ENCODE results near the gene SPATS2L. TPM values are rescaled to one million over a fixed set of nuclear protein-coding genes. Genes with fewer than 3 reads are reported as not detected.
A peak's percentile ranks its signal among the peaks of the same experiment; 100 is the strongest.

The SPATS2L gene
- total and polyA plus RNA-seq, 2 of the 13 experiments (the other 11 are each of a cell fraction or from before 2014, with no cell fraction given), result 154 to 212 TPM

DNA sequence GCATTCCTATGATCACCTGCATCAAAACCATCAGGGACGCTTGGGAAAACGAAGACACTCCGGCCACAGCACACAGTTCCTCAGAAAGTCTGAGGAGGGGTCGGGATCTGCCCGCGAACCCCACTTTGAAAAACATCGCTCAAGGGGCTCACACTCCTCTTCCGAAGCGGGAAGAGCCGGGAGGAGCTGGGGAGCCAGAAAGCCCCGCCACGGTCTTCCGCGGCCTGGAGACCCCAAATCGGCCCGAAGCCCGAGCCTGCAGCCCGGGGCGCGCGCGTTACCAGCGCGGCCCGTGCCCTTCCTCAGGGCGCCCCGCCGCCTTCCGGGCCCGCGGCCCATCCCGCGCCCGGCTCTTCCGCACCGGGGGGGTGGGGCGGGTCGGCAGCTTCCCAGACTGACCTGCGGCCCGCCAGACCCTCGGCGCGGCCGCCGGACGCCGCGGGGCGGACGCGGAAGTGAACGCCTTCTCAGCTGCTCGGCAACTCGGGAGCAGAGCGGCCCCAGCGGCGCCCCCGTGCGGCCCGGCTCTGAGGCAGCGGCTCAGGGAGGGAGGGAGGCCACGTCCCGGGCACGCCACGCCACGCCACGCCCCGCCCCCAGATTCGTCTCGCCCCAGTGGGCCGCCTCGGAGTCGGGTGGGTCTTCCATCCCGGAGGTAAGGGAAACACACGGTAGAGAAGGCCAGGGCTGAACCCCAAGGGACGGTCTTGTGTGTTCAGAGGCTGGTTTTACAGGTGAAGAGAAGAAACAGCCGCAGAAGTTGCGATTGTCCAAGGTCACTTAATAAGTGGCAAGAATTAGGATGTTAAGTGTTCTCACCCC lies 203.3 kb downstream of the SPATS2L start, which contains the start of gene KCTD18 (continued):
- TF ChIP-seq TOPORS (CRISPR knock-in tag; IDR thresholded peaks at IDR 0.05) (peak; percentile 78; the same call in 1 of the 2 replicates), TRIM24 (CRISPR knock-in tag; IDR thresholded peaks at IDR 0.05) (0 out of 2 replicates have a peak, but pooled peaks have one; percentile 67), ATF7-NPFF (CRISPR knock-in tag; IDR thresholded peaks at IDR 0.05; ENCODE audit: low read depth) (peak; percentile 70), RFX5 (IDR thresholded peaks at IDR 0.05; ENCODE audit: low read depth, low read length) (no peak), ZNF253 (CRISPR knock-in tag; IDR thresholded peaks at IDR 0.05; ENCODE audit: borderline replicate concordance) (0 out of 2 replicates have a peak, but pooled peaks have one; percentile 40), CENPT (CRISPR knock-in tag; IDR thresholded peaks at IDR 0.05; ENCODE audit: low read depth) (peak; percentile 93), ZNF839 (CRISPR knock-in tag; IDR thresholded peaks at IDR 0.05; ENCODE audit: borderline replicate concordance) (0 out of 2 replicates have a peak, but pooled peaks have one; percentile 73), MIER3 (CRISPR knock-in tag; IDR thresholded peaks at IDR 0.05; ENCODE audit: borderline replicate concordance) (peak; percentile 85; the same call in 1 of the 2 replicates), PAF1 (CRISPR knock-in tag; IDR thresholded peaks at IDR 0.05) (no peak), AHR (CRISPR knock-in tag; IDR thresholded peaks at IDR 0.05) (no peak), PHF8 (CRISPR knock-in tag; IDR thresholded peaks at IDR 0.05) (peak; percentile 86), HNRNPH1 (optimal IDR thresholded peaks at IDR 0.05; ENCODE audit: low read depth, low read length) (peak; percentile 31)
- TF ChIP-seq, protein P1, sequence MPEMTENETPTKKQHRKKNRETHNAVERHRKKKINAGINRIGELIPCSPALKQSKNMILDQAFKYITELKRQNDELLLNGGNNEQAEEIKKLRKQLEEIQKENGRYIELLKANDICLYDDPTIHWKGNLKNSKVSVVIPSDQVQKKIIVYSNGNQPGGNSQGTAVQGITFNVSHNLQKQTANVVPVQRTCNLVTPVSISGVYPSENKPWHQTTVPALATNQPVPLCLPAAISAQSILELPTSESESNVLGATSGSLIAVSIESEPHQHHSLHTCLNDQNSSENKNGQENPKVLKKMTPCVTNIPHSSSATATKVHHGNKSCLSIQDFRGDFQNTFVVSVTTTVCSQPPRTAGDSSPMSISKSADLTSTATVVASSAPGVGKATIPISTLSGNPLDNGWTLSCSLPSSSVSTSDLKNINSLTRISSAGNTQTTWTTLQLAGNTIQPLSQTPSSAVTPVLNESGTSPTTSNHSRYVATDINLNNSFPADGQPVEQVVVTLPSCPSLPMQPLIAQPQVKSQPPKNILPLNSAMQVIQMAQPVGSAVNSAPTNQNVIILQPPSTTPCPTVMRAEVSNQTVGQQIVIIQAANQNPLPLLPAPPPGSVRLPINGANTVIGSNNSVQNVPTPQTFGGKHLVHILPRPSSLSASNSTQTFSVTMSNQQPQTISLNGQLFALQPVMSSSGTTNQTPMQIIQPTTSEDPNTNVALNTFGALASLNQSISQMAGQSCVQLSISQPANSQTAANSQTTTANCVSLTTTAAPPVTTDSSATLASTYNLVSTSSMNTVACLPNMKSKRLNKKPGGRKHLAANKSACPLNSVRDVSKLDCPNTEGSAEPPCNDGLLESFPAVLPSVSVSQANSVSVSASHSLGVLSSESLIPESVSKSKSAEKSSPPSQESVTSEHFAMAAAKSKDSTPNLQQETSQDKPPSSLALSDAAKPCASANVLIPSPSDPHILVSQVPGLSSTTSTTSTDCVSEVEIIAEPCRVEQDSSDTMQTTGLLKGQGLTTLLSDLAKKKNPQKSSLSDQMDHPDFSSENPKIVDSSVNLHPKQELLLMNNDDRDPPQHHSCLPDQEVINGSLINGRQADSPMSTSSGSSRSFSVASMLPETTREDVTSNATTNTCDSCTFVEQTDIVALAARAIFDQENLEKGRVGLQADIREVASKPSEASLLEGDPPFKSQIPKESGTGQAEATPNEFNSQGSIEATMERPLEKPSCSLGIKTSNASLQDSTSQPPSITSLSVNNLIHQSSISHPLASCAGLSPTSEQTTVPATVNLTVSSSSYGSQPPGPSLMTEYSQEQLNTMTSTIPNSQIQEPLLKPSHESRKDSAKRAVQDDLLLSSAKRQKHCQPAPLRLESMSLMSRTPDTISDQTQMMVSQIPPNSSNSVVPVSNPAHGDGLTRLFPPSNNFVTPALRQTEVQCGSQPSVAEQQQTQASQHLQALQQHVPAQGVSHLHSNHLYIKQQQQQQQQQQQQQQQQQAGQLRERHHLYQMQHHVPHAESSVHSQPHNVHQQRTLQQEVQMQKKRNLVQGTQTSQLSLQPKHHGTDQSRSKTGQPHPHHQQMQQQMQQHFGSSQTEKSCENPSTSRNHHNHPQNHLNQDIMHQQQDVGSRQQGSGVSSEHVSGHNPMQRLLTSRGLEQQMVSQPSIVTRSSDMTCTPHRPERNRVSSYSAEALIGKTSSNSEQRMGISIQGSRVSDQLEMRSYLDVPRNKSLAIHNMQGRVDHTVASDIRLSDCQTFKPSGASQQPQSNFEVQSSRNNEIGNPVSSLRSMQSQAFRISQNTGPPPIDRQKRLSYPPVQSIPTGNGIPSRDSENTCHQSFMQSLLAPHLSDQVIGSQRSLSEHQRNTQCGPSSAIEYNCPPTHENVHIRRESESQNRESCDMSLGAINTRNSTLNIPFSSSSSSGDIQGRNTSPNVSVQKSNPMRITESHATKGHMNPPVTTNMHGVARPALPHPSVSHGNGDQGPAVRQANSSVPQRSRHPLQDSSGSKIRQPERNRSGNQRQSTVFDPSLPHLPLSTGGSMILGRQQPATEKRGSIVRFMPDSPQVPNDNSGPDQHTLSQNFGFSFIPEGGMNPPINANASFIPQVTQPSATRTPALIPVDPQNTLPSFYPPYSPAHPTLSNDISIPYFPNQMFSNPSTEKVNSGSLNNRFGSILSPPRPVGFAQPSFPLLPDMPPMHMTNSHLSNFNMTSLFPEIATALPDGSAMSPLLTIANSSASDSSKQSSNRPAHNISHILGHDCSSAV (CRISPR knock-in tag; IDR thresholded peaks at IDR 0.05; ENCODE audit: borderline replicate concordance), result no peak
- TF ChIP-seq, protein P2, sequence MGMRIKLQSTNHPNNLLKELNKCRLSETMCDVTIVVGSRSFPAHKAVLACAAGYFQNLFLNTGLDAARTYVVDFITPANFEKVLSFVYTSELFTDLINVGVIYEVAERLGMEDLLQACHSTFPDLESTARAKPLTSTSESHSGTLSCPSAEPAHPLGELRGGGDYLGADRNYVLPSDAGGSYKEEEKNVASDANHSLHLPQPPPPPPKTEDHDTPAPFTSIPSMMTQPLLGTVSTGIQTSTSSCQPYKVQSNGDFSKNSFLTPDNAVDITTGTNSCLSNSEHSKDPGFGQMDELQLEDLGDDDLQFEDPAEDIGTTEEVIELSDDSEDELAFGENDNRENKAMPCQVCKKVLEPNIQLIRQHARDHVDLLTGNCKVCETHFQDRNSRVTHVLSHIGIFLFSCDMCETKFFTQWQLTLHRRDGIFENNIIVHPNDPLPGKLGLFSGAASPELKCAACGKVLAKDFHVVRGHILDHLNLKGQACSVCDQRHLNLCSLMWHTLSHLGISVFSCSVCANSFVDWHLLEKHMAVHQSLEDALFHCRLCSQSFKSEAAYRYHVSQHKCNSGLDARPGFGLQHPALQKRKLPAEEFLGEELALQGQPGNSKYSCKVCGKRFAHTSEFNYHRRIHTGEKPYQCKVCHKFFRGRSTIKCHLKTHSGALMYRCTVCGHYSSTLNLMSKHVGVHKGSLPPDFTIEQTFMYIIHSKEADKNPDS (CRISPR knock-in tag; IDR thresholded peaks at IDR 0.05), result peak; percentile 63
- TF ChIP-seq, protein P3, sequence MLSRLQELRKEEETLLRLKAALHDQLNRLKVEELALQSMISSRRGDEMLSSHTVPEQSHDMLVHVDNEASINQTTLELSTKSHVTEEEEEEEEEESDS (CRISPR knock-in tag; IDR thresholded peaks at IDR 0.05; ENCODE audit: borderline replicate concordance), result no peak
- TF ChIP-seq, protein P4, sequence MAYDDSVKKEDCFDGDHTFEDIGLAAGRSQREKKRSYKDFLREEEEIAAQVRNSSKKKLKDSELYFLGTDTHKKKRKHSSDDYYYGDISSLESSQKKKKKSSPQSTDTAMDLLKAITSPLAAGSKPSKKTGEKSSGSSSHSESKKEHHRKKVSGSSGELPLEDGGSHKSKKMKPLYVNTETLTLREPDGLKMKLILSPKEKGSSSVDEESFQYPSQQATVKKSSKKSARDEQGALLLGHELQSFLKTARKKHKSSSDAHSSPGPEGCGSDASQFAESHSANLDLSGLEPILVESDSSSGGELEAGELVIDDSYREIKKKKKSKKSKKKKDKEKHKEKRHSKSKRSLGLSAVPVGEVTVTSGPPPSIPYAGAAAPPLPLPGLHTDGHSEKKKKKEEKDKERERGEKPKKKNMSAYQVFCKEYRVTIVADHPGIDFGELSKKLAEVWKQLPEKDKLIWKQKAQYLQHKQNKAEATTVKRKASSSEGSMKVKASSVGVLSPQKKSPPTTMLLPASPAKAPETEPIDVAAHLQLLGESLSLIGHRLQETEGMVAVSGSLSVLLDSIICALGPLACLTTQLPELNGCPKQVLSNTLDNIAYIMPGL (CRISPR knock-in tag; IDR thresholded peaks at IDR 0.05; ENCODE audit: borderline replicate concordance in 1 of 2, low read depth in 1 of 2), result peak; percentile 95 to 98
